Measurements from ENCODE around the gene CADM4. TPM values are rescaled to one million over a fixed set of nuclear protein-coding genes. Genes with fewer than 3 reads are reported as not detected.
A peak's percentile ranks its signal among the peaks of the same experiment; 100 is the strongest.

CADM4 gene
- total and polyA plus RNA-seq, 7 experiments from 2014 or later = 0.34 to 2.0 (median 0.51) TPM

DNA sequence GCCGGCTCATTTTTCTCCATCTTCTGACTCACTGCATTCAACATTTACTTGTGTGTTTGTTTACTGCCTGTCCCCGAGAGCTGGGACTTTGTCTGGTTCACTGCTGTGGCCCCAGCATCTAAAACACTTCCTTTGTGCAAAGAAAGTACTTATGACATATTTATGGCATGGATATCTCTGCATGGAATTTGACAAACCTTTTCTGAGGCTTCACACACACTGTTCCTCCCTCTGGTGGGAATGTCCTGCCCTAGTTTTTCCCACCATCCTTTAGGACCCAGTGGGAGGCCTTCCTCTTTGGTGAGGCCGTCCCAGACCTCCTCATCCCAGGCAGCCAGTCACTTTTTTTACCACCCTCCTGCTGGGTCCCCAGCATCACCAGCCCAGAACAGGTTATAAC, 29.2 kb downstream of the CADM4 start:
- H3K27ac ChIP-seq (ENCODE audit: low read depth, low read length) = no peak overlapping the region
- no peak for ATAC-seq
- no peak overlapping the region for H3K4me3 Mint-ChIP-seq
- POLR2A ChIA-PET = interaction anchor here (0.6 kb wide), 1 partner anchor 10 kb away, joined by 3 read pairs; no protein-coding TSS in a partner anchor
- no peak for DNase-seq
- H3K9me3 Mint-ChIP-seq = no peaks in the 10 kb centered on the region
- peaks cover 0 to 57% (median 14%) of the 10 kb centered on the region in 3 experiments for H3K36me3 ChIP-seq (ENCODE audit: control insufficient read depth in 2 of 3, insufficient read depth in 3 of 3, low read length in 3 of 3)
- H3K4me1 Mint-ChIP-seq = peaks cover 4 to 38% (median 24%) of the 10 kb centered on the region in 7 donors
- H3K27me3 ChIP-seq (ENCODE audit: control insufficient read depth in 2 of 2, insufficient read depth in 2 of 2, low read length in 2 of 2) = no peaks in the 10 kb centered on the region
- H3K27me3 Mint-ChIP-seq = no peaks in the 10 kb centered on the region
- no peak overlapping the region for H3K4me3 ChIP-seq (ENCODE audit: low read length)
- H3K27ac Mint-ChIP-seq = peak overlapping the region in 6 of 9 donors; percentile 5 to 76 (median 50)
- H3K36me3 Mint-ChIP-seq = peaks cover 4 to 40% (median 10%) of the 10 kb centered on the region in 5 donors
- intact Hi-C loops (cut with micrococcal nuclease) = no loop called here
- no peaks in the 10 kb centered on the region for H3K4me1 ChIP-seq (ENCODE audit: control insufficient read depth in 2 of 2, insufficient read depth in 2 of 2, low read length in 2 of 2)
- CTCF ChIA-PET = no interaction called here
- no peaks in the 10 kb centered on the region for H3K9me3 ChIP-seq (ENCODE audit: control insufficient read depth in 2 of 3, low read length in 3 of 3)

DNA sequence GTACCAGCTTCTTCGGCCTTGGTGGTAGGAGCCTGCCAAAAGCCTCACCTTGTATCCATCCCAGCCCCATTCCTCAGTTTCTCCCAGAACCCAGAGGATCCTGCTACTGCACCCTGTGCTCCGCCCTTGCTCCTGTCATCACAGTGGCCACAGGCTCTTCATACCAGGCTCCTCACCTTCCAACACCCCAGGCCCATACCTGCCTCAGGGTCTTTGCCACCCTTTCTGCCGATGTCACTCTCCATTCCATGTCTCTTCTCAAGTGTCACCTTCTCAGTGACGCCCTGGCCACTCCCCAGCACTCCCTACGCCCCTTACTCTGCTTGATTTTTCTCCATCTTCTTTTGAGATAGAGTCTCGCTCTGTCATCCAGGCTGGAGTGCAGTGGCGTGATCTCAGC, 29.8 kb downstream of the CADM4 start:
- H3K36me3 Mint-ChIP-seq = peaks cover 4 to 40% (median 10%) of the 10 kb centered on the region in 5 donors
- Histone ChIP-seq H3K36me3 (ENCODE audit: control insufficient read depth in 2 of 3, insufficient read depth in 3 of 3, low read length in 3 of 3) (peaks cover 0 to 57% (median 14%) of the 10 kb centered on the region in 3 experiments), H3K27me3 (ENCODE audit: control insufficient read depth in 2 of 2, insufficient read depth in 2 of 2, low read length in 2 of 2) (no peaks in the 10 kb centered on the region), H3K4me3 (ENCODE audit: low read length) (no peak overlapping the region), H3K9me3 (ENCODE audit: control insufficient read depth in 2 of 3, low read length in 3 of 3) (no peaks in the 10 kb centered on the region), H3K4me1 (ENCODE audit: control insufficient read depth in 2 of 2, insufficient read depth in 2 of 2, low read length in 2 of 2) (no peaks in the 10 kb centered on the region), H3K27ac (ENCODE audit: low read depth, low read length) (no peak overlapping the region)
- H3K4me3 Mint-ChIP-seq = no peak overlapping the region
- intact Hi-C loops (cut with micrococcal nuclease) = no loop called here
- H3K4me1 Mint-ChIP-seq = peaks cover 4 to 35% (median 24%) of the 10 kb centered on the region in 7 donors
- peak overlapping the region in 2 of 9 donors; percentile 75 to 76 for H3K27ac Mint-ChIP-seq
- no peaks in the 10 kb centered on the region for H3K9me3 Mint-ChIP-seq
- CTCF ChIA-PET = interaction anchor here (0.7 kb wide), 1 partner anchor 15 kb away, joined by 3 read pairs; no protein-coding TSS in a partner anchor
- DNase-seq (no peak), ATAC-seq (no peak)
- H3K27me3 Mint-ChIP-seq = no peaks in the 10 kb centered on the region
- POLR2A ChIA-PET = interaction anchor here (0.6 to 1.0 kb wide), 2 partner anchors 10 kb away, joined by 4 to 5 read pairs; partner anchors contain the start of gene ZNF428

DNA sequence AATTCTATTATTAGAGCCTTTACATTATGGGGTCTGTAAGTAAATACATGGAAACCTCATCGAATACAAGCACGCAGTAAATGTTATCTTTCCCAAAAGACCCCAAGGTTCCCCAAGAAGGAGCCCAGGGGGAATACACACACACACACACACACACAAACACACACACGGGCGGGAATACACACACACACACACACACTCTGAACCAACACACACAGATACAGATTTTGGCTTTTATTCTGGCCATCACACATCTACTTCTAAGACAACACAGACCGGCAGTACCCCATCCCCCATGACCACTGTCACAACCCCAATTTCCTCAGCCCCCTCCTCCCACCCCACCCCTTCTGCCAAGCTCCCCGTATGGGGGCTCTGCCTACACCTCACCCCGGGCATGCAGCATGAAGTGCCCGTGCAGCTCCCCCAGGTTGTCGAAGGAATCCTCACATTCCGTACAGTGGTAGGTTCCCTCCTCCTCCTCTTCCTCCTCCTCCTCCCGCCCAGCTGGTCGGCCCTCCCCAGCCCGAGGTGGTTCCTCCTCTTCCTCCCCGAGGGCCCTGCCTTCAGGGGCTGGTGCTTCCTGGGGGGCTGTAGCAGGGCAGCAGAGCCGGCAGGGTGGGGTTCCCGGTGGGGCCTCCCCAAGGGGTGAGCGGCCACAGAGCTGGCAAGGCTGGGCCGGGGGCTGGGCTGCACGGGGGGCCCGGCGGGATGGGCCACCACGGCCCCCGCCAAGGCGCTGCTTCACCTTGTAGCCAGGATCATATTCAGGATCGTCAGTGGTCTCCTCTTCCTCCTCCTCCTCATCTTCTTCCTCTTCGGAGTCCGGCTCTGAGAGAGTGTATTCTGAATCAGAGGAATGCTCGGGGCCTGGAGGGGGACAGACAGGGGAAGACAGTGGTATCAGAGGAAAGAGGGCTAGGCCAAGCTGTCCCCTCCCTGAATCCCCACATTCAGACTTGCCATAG, 32.1 kb downstream of the CADM4 start:
- no peak overlapping the region for H3K4me3 Mint-ChIP-seq
- H3K4me3 ChIP-seq (ENCODE audit: low read length) = no peak overlapping the region
- ChIA-PET POLR2A (interaction anchor here (0.8 to 1.0 kb wide), 2 partner anchors 10 to 11 kb away, joined by 3 to 5 read pairs; no protein-coding TSS in a partner anchor), CTCF (interaction anchor here (1.5 kb wide), 1 partner anchor 13 kb away, joined by 3 read pairs; no protein-coding TSS in a partner anchor)
- peaks cover 0 to 47% (median 19%) of the 10 kb centered on the region in 3 experiments for H3K36me3 ChIP-seq (ENCODE audit: control insufficient read depth in 2 of 3, insufficient read depth in 3 of 3, low read length in 3 of 3)
- H3K36me3 Mint-ChIP-seq = peaks cover under 1 to 32% (median 6%) of the 10 kb centered on the region in 5 donors
- H3K27me3 Mint-ChIP-seq = no peaks in the 10 kb centered on the region
- intact Hi-C loops (cut with micrococcal nuclease) = no loop called here
- peak overlapping the region; percentile 31 for H3K27ac ChIP-seq (ENCODE audit: low read depth, low read length)
- no peak for ATAC-seq
- peaks cover 4 to 21% (median 12%) of the 10 kb centered on the region in 7 donors for H3K4me1 Mint-ChIP-seq
- no peaks in the 10 kb centered on the region for H3K9me3 Mint-ChIP-seq
- no peaks in the 10 kb centered on the region for H3K4me1 ChIP-seq (ENCODE audit: control insufficient read depth in 2 of 2, insufficient read depth in 2 of 2, low read length in 2 of 2)
- peak overlapping the region in 7 of 9 donors; percentile 29 to 77 (median 70) for H3K27ac Mint-ChIP-seq
- H3K9me3 ChIP-seq (ENCODE audit: control insufficient read depth in 2 of 3, low read length in 3 of 3) = no peaks in the 10 kb centered on the region
- no peak for DNase-seq
- H3K27me3 ChIP-seq (ENCODE audit: control insufficient read depth in 2 of 2, insufficient read depth in 2 of 2, low read length in 2 of 2) = no peaks in the 10 kb centered on the region

DNA sequence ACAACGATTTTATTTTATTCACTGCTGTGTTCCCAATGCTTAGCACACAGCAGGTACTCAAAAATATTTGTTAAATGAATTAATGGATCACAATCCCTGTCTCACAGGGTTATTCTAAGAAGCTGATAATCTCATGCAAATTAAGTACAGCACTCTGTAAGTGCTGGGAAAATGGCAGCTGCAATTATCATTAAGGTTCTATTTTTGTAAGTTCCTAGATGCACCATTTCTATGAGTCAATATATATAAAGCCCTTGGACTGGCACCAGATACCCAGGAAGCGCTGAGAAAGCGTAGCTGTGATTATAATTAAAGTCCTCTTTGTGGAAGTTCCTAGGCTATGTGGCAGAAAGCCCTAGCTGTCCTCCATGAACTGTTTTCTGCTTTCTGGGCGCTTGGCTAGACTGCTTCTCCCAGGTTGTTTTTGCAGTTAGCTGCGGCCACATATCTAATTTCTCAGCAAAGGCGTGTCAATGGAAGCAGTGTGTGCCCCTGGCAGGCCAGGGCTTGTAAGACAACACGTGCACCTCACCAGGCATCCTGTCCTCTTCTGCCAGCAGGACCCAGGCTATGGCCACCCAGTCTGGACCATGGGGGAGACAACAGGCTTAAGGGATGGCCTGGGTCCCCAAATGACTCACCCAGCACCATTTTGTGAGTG, 33.0 kb downstream of the CADM4 start:
- no peaks in the 10 kb centered on the region for H3K4me1 ChIP-seq (ENCODE audit: control insufficient read depth in 2 of 2, insufficient read depth in 2 of 2, low read length in 2 of 2)
- CTCF ChIA-PET = interaction anchor here (1.5 kb wide), 1 partner anchor 13 kb away, joined by 3 read pairs; no protein-coding TSS in a partner anchor
- H3K27me3 ChIP-seq (ENCODE audit: control insufficient read depth in 2 of 2, insufficient read depth in 2 of 2, low read length in 2 of 2) = no peaks in the 10 kb centered on the region
- ATAC-seq (no peak), DNase-seq (no peak)
- Mint-ChIP-seq H3K4me3 (no peak overlapping the region), H3K4me1 (peaks cover 0 to 16% (median 8%) of the 10 kb centered on the region in 7 donors), H3K27ac (peak overlapping the region in 6 of 9 donors; percentile 26 to 72 (median 30)), H3K36me3 (peaks cover 0 to 24% (median 2%) of the 10 kb centered on the region in 5 donors), H3K9me3 (no peaks in the 10 kb centered on the region), H3K27me3 (no peaks in the 10 kb centered on the region)
- intact Hi-C loops (cut with micrococcal nuclease) = no loop called here
- no peaks in the 10 kb centered on the region for H3K9me3 ChIP-seq (ENCODE audit: control insufficient read depth in 2 of 3, low read length in 3 of 3)
- H3K27ac ChIP-seq (ENCODE audit: low read depth, low read length) = peak overlapping the region; percentile 17
- peaks cover 0 to 46% (median 15%) of the 10 kb centered on the region in 3 experiments for H3K36me3 ChIP-seq (ENCODE audit: control insufficient read depth in 2 of 3, insufficient read depth in 3 of 3, low read length in 3 of 3)
- POLR2A ChIA-PET = interaction anchor here (0.8 to 1.0 kb wide), 2 partner anchors 9 to 12 kb away, joined by 3 to 5 read pairs; no protein-coding TSS in a partner anchor
- H3K4me3 ChIP-seq (ENCODE audit: low read length) = no peak overlapping the region

DNA sequence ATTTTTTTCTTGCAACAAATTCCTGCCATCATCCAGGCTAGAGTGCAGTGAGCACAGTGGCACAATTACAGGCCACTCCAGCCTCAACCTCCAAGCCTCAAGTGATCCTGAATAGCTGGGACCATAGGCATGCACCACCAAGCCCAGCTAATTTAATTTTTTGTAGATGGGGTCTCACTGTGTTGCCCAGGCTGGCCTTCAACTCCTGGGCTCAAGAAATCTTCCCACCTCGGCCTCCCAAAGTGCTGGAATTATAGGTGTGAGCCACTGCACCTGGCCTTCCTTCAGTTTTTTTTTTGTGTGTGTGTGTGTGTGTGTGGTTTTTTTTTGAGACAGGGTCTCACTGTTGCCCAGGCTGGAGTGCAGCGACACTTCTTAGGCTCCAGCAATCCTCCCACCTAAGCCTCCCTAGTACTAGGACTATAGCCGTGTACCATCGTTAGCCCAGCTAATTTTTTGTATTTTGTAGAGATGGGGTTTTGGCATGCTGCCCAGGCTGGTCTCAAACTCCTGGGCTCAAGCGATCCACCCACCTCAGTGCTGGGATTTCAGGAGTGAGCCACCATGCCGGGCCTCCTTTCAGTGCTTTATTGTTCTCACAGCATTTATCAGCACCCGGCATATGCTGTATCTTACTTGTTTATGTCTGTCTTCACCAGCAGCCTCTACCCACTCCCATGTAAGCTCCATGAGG, 33.6 kb downstream of the CADM4 start:
- DNase-seq (no peak), ATAC-seq (no peak)
- H3K27ac ChIP-seq (ENCODE audit: low read depth, low read length) = peak overlapping the region; percentile 17
- peaks cover 0 to 13% (median 6%) of the 10 kb centered on the region in 7 donors for H3K4me1 Mint-ChIP-seq
- no peaks in the 10 kb centered on the region for H3K9me3 Mint-ChIP-seq
- ChIA-PET POLR2A (interaction anchor here (0.6 to 1.0 kb wide), 3 partner anchors 9 to 115 kb away, joined by 3 to 5 read pairs (median 3); no protein-coding TSS in a partner anchor), CTCF (interaction anchor here (1.5 kb wide), 1 partner anchor 12 kb away, joined by 3 read pairs; no protein-coding TSS in a partner anchor)
- no peak overlapping the region for H3K4me3 ChIP-seq (ENCODE audit: low read length)
- no peaks in the 10 kb centered on the region for H3K9me3 ChIP-seq (ENCODE audit: control insufficient read depth in 2 of 3, low read length in 3 of 3)
- H3K36me3 Mint-ChIP-seq = peaks cover 0 to 24% (median 2%) of the 10 kb centered on the region in 5 donors
- no peaks in the 10 kb centered on the region for H3K27me3 Mint-ChIP-seq
- H3K27me3 ChIP-seq (ENCODE audit: control insufficient read depth in 2 of 2, insufficient read depth in 2 of 2, low read length in 2 of 2) = no peaks in the 10 kb centered on the region
- peak overlapping the region in 8 of 9 donors; percentile 20 to 71 (median 27) for H3K27ac Mint-ChIP-seq
- H3K4me1 ChIP-seq (ENCODE audit: control insufficient read depth in 2 of 2, insufficient read depth in 2 of 2, low read length in 2 of 2) = no peaks in the 10 kb centered on the region
- H3K36me3 ChIP-seq (ENCODE audit: control insufficient read depth in 2 of 3, insufficient read depth in 3 of 3, low read length in 3 of 3) = peaks cover 0 to 49% (median 13%) of the 10 kb centered on the region in 3 experiments
- intact Hi-C loops (cut with micrococcal nuclease) = no loop called here
- no peak overlapping the region for H3K4me3 Mint-ChIP-seq

Data from naive thymus-derived CD4-positive, alpha-beta T cell (primary cell).